Neutrophil (primary cell): ENCODE results near the gene PRTN3.
"Not testable (repeated sequence)": the region's sequence is repeated elsewhere in the genome, so short reads cannot be mapped to it uniquely, and the experiment has no call there.

ENCODE experiments used
- H3K27ac ChIP-seq: fragments of 200-600 bp; sonication (generic); 2 replicates; pipeline ENCODE4 v1.5.1; 2016; ENCODE audit warnings: mild to moderate bottlenecking, moderate library complexity
- H3K27me3 ChIP-seq: fragments of 200-600 bp; sonication (generic); 2 replicates; pipeline ENCODE4 v1.6.0; 2016; ENCODE audit warnings: mild to moderate bottlenecking
- H3K36me3 ChIP-seq: fragments of 200-600 bp; sonication (generic); 2 replicates; pipeline ENCODE4 v1.5.1; 2017
- H3K4me1 ChIP-seq, 2 experiments: fragments of 200-600 bp in 1 of 2; sonication (generic) in 1 of 2; 1 replicate in 1 of 2; 2 replicates in 1 of 2; pipeline versions ENCODE4 v1.5.1 to v1.6.1; 2013 to 2016; ENCODE audit warnings: low read depth in 1 of 2, low read length in 1 of 2, mild to moderate bottlenecking in 1 of 2, moderate library complexity in 1 of 2; ENCODE audit not compliant: control insufficient read depth in 1 of 2, insufficient read depth in 1 of 2
- H3K4me3 ChIP-seq, 2 experiments: fragments of 200-600 bp in 1 of 2; sonication (generic) in 1 of 2; 1 replicate in 1 of 2; 2 replicates in 1 of 2; pipeline ENCODE4 v1.5.1; 2013 to 2016; ENCODE audit warnings: low read depth in 1 of 2, low read length in 1 of 2, mild to moderate bottlenecking in 1 of 2, moderate library complexity in 1 of 2
- H3K9me3 ChIP-seq: fragments of 200-600 bp; sonication (generic); 2 replicates; pipeline ENCODE4 v1.5.1; 2016
- TF ChIP-seq, protein P1 (sequence below): fragments of 200-600 bp; sonication (generic); IDR thresholded peaks from 2 replicates; pipeline ENCODE4 v1.5.1; 2016; ENCODE audit warnings: antibody characterized with exemption

The PRTN3 gene

DNA sequence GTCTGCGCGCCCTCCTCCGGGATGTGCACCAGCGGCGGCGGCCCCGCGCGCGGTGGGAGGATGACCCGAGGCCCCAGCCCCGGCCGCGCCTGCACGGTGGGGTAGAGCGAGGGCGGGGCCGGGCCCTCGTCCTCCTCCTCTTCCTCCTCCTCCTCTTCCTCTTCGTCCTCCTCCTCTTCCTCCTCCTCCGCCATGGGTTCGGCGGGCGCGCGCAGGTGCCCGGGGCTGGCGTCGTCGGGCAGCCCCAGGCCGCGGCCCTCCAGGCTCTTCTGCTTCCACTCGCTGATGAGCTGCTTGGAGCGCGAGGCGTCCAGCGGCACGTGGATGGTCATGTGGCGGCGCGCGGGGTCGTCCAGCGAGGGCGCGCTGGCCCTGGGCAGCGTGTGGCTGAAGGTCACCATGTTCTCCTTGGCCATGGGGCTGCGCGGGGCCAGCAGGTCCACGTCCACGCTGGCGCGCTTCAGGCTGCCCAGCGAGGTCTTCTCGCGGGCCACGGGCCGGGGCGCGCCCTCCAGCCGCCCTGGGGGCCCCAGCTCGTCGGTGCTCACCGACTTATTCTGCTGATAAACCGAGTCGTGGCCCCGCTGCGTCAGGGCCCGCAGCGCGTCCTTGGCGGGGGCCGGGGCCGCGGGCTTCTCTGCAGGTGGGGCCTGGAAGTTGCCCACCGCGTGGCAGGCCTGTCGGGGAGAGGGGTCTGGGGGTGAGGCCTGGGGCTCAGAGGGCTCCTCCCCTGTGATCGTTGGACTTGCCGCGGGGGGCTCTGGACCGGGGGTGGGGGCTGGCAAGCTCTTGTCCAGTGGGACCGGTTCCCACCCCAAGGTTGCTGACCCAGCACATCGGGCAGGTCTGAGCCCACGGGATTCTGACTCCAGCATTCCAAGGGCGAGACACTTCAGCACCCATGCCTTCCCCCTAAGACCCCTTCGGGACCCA is 27.3 kb upstream of the PRTN3 start:
- H3K4me3 ChIP-seq = no peak overlapping the region
- H3K4me1 ChIP-seq = no peaks in the 10 kb centered on the region
- no peak overlapping the region for H3K27ac ChIP-seq
- H3K9me3 ChIP-seq = no peaks in the 10 kb centered on the region
- no peaks in the 10 kb centered on the region for H3K27me3 ChIP-seq
- TF ChIP-seq, protein P1, sequence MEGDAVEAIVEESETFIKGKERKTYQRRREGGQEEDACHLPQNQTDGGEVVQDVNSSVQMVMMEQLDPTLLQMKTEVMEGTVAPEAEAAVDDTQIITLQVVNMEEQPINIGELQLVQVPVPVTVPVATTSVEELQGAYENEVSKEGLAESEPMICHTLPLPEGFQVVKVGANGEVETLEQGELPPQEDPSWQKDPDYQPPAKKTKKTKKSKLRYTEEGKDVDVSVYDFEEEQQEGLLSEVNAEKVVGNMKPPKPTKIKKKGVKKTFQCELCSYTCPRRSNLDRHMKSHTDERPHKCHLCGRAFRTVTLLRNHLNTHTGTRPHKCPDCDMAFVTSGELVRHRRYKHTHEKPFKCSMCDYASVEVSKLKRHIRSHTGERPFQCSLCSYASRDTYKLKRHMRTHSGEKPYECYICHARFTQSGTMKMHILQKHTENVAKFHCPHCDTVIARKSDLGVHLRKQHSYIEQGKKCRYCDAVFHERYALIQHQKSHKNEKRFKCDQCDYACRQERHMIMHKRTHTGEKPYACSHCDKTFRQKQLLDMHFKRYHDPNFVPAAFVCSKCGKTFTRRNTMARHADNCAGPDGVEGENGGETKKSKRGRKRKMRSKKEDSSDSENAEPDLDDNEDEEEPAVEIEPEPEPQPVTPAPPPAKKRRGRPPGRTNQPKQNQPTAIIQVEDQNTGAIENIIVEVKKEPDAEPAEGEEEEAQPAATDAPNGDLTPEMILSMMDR = no peak
- peaks cover 48% of the 10 kb centered on the region for H3K36me3 ChIP-seq

GRCh38 chr19:814152-815078 is 26.4 kb upstream of the PRTN3 start:
- peaks cover 38% of the 10 kb centered on the region for H3K36me3 ChIP-seq
- H3K4me3 ChIP-seq = no peak overlapping the region
- H3K4me1 ChIP-seq = no peaks in the 10 kb centered on the region
- H3K9me3 ChIP-seq = no peaks in the 10 kb centered on the region
- TF ChIP-seq, protein P1 = no peak
- no peak overlapping the region for H3K27ac ChIP-seq
- H3K27me3 ChIP-seq = no peaks in the 10 kb centered on the region

GRCh38 chr19:815079-815774 is 25.6 kb upstream of the PRTN3 start:
- no peak overlapping the region for H3K4me3 ChIP-seq
- no peaks in the 10 kb centered on the region for H3K4me1 ChIP-seq
- no peaks in the 10 kb centered on the region for H3K27me3 ChIP-seq
- no peaks in the 10 kb centered on the region for H3K9me3 ChIP-seq
- H3K36me3 ChIP-seq = peaks cover 30% of the 10 kb centered on the region
- TF ChIP-seq, protein P1 = no peak
- H3K27ac ChIP-seq = no peak overlapping the region

DNA sequence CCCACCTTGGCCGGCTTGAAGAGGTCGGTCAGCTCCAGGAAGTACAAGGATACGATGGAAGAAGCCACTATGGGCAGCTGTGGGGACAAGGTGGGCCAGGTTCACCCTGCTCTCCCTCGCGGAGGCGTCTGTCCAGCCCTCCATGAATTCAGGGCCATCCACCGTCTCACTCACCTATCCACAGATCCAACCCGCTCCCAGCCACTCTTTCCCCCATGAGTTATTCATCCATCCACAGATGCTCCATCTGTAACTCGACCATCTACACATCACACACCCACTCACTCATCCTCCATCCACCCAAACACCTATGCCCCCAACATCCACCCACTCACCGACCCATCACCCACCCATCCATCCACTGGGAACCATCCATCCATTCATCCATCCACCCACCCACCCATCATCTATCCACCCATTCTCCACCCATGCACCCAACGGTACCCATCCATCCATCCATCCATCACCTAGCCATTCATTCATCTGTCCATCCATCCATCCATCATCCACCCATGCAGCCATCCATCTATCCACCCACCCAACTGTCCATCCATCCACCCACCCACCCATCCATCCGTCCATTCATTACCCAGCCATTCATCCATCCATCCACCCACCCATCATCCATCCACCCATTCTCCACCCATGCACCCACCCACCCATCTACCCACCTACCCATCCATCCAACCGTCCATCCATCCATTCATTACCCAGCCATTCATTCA is 24.9 kb upstream of the PRTN3 start:
- Histone ChIP-seq H3K4me3 (no peak overlapping the region), H3K4me1 (no peaks in the 10 kb centered on the region), H3K27me3 (peaks cover 1% of the 10 kb centered on the region), H3K36me3 (peaks cover 23% of the 10 kb centered on the region), H3K27ac (no peak overlapping the region), H3K9me3 (no peaks in the 10 kb centered on the region)
- TF ChIP-seq, protein P1 = no peak

DNA sequence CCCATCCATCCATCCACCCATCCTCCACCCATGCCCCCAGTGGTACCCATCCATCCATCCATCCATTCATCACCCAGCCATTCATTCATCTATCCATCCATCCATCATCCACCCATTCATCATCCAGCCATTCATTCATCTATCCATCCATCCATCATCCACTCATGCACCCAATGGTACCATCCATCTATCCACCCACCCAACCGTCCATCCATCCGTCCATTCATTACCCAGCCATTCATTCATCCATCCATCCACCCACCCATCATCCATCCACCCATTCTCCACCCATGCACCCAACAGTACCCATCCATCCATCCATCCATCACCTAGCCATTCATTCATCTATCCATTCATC is 24.3 kb upstream of the PRTN3 start:
- peaks cover 18% of the 10 kb centered on the region for H3K36me3 ChIP-seq
- no peak overlapping the region for H3K27ac ChIP-seq
- no peak overlapping the region for H3K4me3 ChIP-seq
- TF ChIP-seq, protein P1 = no peak
- peaks cover 0 to 4% of the 10 kb centered on the region in 2 experiments for H3K4me1 ChIP-seq
- no peaks in the 10 kb centered on the region for H3K9me3 ChIP-seq
- peaks cover 6% of the 10 kb centered on the region for H3K27me3 ChIP-seq

DNA sequence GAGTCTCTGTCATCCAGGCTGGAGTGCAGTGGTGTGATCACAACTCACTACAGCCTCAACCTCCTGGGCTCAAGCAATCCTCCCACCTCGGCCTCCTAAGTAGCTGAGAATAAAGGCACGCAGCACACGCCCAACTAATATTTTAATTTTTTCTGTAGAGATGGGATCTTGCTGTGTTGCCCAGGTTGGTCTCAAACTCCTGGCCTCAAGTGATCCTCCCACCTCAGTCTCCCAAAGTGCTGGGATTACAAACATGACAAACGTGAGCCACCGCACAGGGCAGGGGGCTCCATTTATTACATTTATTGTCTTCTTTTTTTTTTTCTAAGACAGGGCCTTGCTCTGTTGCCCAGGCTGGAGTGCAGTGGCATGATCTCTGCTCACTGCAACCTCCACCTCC is 20.6 kb upstream of the PRTN3 start:
- H3K27ac ChIP-seq, H3K36me3 ChIP-seq, H3K4me3 ChIP-seq, H3K9me3 ChIP-seq: not testable (repeated sequence)
- Histone ChIP-seq H3K27me3 (peaks cover 22% of the 10 kb centered on the region), H3K4me1 (peaks cover 23 to 39% of the 10 kb centered on the region in 2 experiments)
